Hepatocyte (in vitro differentiated cells): ENCODE data around the gene FGGY. TPM values are rescaled to one million over a fixed set of nuclear protein-coding genes. Genes with fewer than 3 reads are reported as not detected.

Experiments
- DNase-seq: peaks from one replicate; pipeline ENCODE4 v3.0.0-alpha.2; 2016; ENCODE audit warnings: low spot score
- H2AFZ ChIP-seq: fragments of 200-600 bp; sonication (generic); 2 replicates; pipeline ENCODE4 v1.6.0; 2016; ENCODE audit warnings: antibody characterized with exemption, mild to moderate bottlenecking
- H3K27ac ChIP-seq: fragments of 200-600 bp; sonication (generic); 2 replicates; pipeline ENCODE4 v1.5.1; 2016; ENCODE audit warnings: mild to moderate bottlenecking
- H3K27me3 ChIP-seq: fragments of 200-600 bp; sonication (generic); 2 replicates; pipeline ENCODE4 v1.6.1; 2016
- H3K36me3 ChIP-seq: fragments of 200-600 bp; sonication (generic); replicated peaks from 2 replicates; pipeline ENCODE4 v1.5.1; 2016; ENCODE audit warnings: low read depth; ENCODE audit not compliant: insufficient read depth
- H3K4me1 ChIP-seq: fragments of 200-600 bp; sonication (generic); 2 replicates; pipeline ENCODE4 v1.5.1; 2016; ENCODE audit warnings: mild to moderate bottlenecking, moderate library complexity; ENCODE audit not compliant: insufficient read depth
- H3K4me2 ChIP-seq: fragments of 200-600 bp; sonication (generic); 2 replicates; pipeline ENCODE4 v1.6.0; 2016
- H3K4me3 ChIP-seq: fragments of 200-600 bp; sonication (generic); 2 replicates; pipeline ENCODE4 v1.5.1; 2016; ENCODE audit warnings: mild to moderate bottlenecking
- H3K79me2 ChIP-seq: fragments of 200-600 bp; sonication (generic); 2 replicates; pipeline ENCODE4 v1.6.0; 2017; ENCODE audit warnings: mild to moderate bottlenecking
- H3K9me2 ChIP-seq: fragments of 200-600 bp; sonication (generic); replicated peaks from 2 replicates; pipeline ENCODE4 v1.6.0; 2017; ENCODE audit warnings: mild to moderate bottlenecking; ENCODE audit not compliant: insufficient read depth
- H3K9me3 ChIP-seq: fragments of 200-600 bp; sonication (generic); 2 replicates; pipeline ENCODE4 v1.5.1; 2016; ENCODE audit warnings: low read depth, mild to moderate bottlenecking
- H4K20me1 ChIP-seq: fragments of 200-600 bp; sonication (generic); 2 replicates; pipeline ENCODE4 v1.6.0; 2016; ENCODE audit warnings: mild to moderate bottlenecking; ENCODE audit not compliant: insufficient read depth, poor library complexity, severe bottlenecking
- EZH2 ChIP-seq: fragments of 200-600 bp; sonication (generic); IDR thresholded peaks from 2 replicates; pipeline ENCODE4 v1.6.1; 2016; ENCODE audit warnings: antibody characterized with exemption, mild to moderate bottlenecking, borderline replicate concordance
- EZH2phosphoT487 ChIP-seq: fragments of 200-600 bp; sonication (generic); IDR thresholded peaks from one replicate; pipeline ENCODE4 v1.6.1; 2018; ENCODE audit warnings: antibody characterized with exemption, mild to moderate bottlenecking, low read depth, moderate library complexity; ENCODE audit not compliant: unreplicated experiment, severe bottlenecking
- WGBS: methylation state at CpG from one replicate; pipeline ENCODE4 v1.1.6; 2016; ENCODE audit warnings: low lambda C conversion rate; ENCODE audit errors: missing lambda C conversion rate; 5-methylcytosine and 5-hydroxymethylcytosine counted together
- polyA plus RNA-seq: library from polyadenylated mRNA; unstranded; fragments of >200 nt; fragmentation: Nextera tagmentation; extraction: Ambion mirVana; gene quantifications from 2 replicates; pipeline ENCODE4 v1.2.1, GENCODE V29; 2016
- total RNA-seq: library from RNA; depleted of rRNA; stranded (reverse); fragments of >200 nt; gene quantifications from 2 replicates; pipeline ENCODE4 v1.2.3, GENCODE V29; 2014
- TF ChIP-seq, protein P1 (sequence below): fragments of 200-600 bp; sonication (generic); IDR thresholded peaks from 2 replicates; pipeline ENCODE4 v1.5.1; 2016; ENCODE audit warnings: antibody characterized with exemption, mild to moderate bottlenecking; ENCODE audit not compliant: poor library complexity

Gene FGGY
- total and polyA plus RNA-seq, 2 experiments from 2014 or later = 18.0 to 20.6 TPM

DNA sequence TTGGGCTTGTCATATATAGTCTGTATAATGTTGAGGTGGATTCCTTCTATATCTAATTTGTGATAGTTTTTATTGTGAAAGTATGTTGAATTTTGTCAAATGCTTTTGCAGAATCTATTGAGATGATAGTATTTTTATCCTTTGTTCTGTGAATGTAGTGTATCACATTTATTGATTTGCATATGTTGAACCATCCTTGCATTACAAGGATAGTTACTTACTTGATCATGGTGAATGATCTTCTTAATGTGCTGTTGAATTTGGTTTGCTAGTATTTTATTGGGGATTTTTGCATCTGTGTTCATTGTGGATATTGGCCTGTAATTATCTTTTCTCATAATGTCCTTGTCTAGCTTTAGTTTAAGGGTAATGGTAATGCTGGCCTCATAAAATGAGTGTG, 8.3 kb downstream of the FGGY start:
- Histone ChIP-seq H3K79me2 (no peaks in the 10 kb centered on the region), H3K9me3 (peaks cover 6% of the 10 kb centered on the region), H4K20me1 (no peaks in the 10 kb centered on the region), H3K4me1 (no peaks in the 10 kb centered on the region), H2AFZ (no peak overlapping the region), H3K27ac (no peak overlapping the region), H3K4me2 (no peak overlapping the region), H3K27me3 (no peaks in the 10 kb centered on the region), H3K4me3 (no peak overlapping the region), H3K9me2 (no peaks in the 10 kb centered on the region), H3K36me3 (no peaks in the 10 kb centered on the region)
- no peak for DNase-seq
- TF ChIP-seq EZH2phosphoT487 (no peak), EZH2 (no peak)
- TF ChIP-seq, protein P1, sequence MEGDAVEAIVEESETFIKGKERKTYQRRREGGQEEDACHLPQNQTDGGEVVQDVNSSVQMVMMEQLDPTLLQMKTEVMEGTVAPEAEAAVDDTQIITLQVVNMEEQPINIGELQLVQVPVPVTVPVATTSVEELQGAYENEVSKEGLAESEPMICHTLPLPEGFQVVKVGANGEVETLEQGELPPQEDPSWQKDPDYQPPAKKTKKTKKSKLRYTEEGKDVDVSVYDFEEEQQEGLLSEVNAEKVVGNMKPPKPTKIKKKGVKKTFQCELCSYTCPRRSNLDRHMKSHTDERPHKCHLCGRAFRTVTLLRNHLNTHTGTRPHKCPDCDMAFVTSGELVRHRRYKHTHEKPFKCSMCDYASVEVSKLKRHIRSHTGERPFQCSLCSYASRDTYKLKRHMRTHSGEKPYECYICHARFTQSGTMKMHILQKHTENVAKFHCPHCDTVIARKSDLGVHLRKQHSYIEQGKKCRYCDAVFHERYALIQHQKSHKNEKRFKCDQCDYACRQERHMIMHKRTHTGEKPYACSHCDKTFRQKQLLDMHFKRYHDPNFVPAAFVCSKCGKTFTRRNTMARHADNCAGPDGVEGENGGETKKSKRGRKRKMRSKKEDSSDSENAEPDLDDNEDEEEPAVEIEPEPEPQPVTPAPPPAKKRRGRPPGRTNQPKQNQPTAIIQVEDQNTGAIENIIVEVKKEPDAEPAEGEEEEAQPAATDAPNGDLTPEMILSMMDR = no peak

- DNase-seq = no peak
- Histone ChIP-seq H3K36me3 (no peaks in the 10 kb centered on the region), H3K27me3 (no peaks in the 10 kb centered on the region), H2AFZ (no peak overlapping the region), H3K9me3 (peaks cover 6% of the 10 kb centered on the region), H3K27ac (no peak overlapping the region), H4K20me1 (no peaks in the 10 kb centered on the region), H3K4me2 (no peak overlapping the region), H3K79me2 (no peaks in the 10 kb centered on the region), H3K9me2 (no peaks in the 10 kb centered on the region), H3K4me1 (no peaks in the 10 kb centered on the region), H3K4me3 (no peak overlapping the region)
- TF ChIP-seq, protein P1 = no peak
- TF ChIP-seq EZH2phosphoT487 = no peak
- no peak for TF ChIP-seq EZH2
Measured at GRCh38 chr1:59307591-59307990, 10.7 kb downstream of the FGGY start.

DNA sequence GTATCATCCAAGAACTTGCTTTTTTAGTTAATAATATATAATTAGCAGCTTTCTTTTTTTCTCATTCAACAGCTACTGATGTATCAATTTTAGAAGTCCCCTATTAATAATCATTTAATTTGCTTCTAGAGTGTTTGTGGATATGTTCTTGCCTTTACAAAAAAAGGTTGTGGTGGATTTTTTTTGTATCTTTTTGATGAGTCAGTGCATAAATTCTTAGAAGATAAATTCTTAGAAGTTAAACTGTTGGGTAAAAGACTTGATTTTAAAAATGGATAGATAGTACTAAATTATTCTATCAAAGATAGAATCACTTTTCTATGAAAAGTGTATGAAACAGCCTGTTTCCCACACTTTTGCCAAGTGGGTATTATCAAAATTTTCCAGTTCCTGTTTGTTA, 11.9 kb downstream of the FGGY start:
- Histone ChIP-seq H3K4me1 (no peaks in the 10 kb centered on the region), H3K27ac (no peak overlapping the region), H4K20me1 (no peaks in the 10 kb centered on the region), H3K36me3 (no peaks in the 10 kb centered on the region), H3K27me3 (no peaks in the 10 kb centered on the region), H3K4me3 (no peak overlapping the region), H3K4me2 (no peak overlapping the region), H3K9me3 (peaks cover 6% of the 10 kb centered on the region), H2AFZ (no peak overlapping the region), H3K79me2 (no peaks in the 10 kb centered on the region), H3K9me2 (no peaks in the 10 kb centered on the region)
- TF ChIP-seq, protein P1 = no peak
- TF ChIP-seq EZH2 (no peak), EZH2phosphoT487 (no peak)
- no peak for DNase-seq

DNA sequence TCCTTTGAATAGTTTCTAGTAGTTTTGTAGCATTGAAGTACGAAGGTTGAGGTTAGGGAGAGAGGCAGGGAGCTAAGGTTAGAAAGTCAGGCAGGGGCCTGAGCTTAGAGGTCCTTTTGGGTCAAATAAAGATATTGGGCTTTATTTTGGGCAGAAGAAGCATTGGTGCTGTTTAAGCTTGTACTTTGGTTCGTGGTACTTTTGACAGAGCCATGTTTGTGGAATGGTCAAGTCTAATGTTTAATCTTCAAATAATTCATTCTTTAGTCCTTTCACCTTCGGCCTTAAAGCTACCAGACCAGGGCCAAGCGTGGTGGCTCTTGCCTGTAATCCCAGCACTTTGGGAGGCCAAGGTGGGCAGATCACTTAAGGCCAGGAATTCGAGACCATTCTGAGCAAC, 12.5 kb downstream of the FGGY start:
- no peaks in the 10 kb centered on the region for H3K4me1 ChIP-seq
- H3K9me3 ChIP-seq = peaks cover 6% of the 10 kb centered on the region
- no peaks in the 10 kb centered on the region for H3K36me3 ChIP-seq
- no peak for TF ChIP-seq EZH2phosphoT487
- no peak for TF ChIP-seq EZH2
- TF ChIP-seq, protein P1 = no peak
- no peak overlapping the region for H3K4me2 ChIP-seq
- H3K79me2 ChIP-seq = no peaks in the 10 kb centered on the region
- no peak overlapping the region for H2AFZ ChIP-seq
- no peaks in the 10 kb centered on the region for H3K9me2 ChIP-seq
- no peak overlapping the region for H3K27ac ChIP-seq
- no peaks in the 10 kb centered on the region for H4K20me1 ChIP-seq
- 94% methylated on average over 5 of the region's 5 CpGs for WGBS
- DNase-seq = no peak
- H3K4me3 ChIP-seq = no peak overlapping the region
- no peaks in the 10 kb centered on the region for H3K27me3 ChIP-seq
